ENCODE measurements around the gene SLFN5. TPM values are rescaled to one million over a fixed set of nuclear protein-coding genes. Genes with fewer than 3 reads are reported as not detected.
"Not testable (repeated sequence)": the region's sequence is repeated elsewhere in the genome, so short reads cannot be mapped to it uniquely, and the experiment has no call there.

The SLFN5 gene
- polyA plus RNA-seq (2013, experiment 1 of 2) = 3.5 TPM
- 4.4 TPM for polyA plus RNA-seq (2013, experiment 2 of 2)

DNA sequence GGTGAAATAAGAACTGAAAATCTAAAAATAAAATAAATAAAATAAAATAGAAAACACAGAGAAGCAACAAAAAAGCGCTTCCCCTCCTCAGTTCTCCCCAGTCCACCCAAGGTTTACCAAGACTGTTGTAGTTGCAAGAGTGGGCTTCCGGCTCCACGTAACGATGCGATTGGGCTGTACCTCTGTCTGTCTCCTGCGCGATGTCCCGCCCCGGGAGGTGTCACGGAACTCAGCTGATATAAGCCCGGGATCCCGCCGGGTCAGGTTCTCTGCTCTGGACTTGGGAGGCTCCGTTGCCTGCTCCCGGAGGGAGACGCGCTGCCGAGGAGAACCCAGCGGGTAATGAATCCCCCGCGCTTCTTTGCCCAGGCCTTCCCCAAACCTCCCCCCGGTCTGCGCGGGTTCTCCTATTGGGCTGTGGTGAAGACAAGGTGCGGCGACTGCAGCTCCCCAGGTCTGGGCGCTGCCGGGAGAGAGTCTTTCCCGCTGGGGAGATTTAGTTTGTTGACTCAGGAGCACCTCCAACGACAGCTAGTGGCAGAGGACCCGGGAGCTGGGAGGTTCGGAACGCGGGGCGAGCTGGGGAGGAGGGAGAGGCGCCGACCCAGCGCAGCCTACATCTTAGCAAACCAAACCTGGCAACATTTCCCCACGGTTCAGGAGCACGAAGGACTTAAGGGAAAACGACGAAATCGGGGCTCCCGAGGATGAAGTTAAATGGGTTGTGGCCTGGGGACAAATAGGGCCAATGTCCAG, at the start of gene SLFN5:
TSS of gene SLFN5 (plus strand) at position 268 of the 756 bp plus-strand sequence. CDS start 15,619 bp downstream, outside the sequence.
- whole genome bisulfite sequencing = 1% methylated on average over 44 of the region's 44 CpGs
- peak within 1 kb of the TSS; percentile 78 for H3K4me3 ChIP-seq (ENCODE audit: low read length)
- peak within 1 kb of the TSS; percentile 66; the same call in 1 of the 2 replicates for H3K27ac ChIP-seq (ENCODE audit: low read depth, low read length)
- H3K9me3 ChIP-seq (ENCODE audit: insufficient read depth, low read depth, low read length) = no peaks in the 10 kb centered on the region
- H3K9ac ChIP-seq (ENCODE audit: low read depth, low read length) = peak within 1 kb of the TSS; percentile 62
- H3K4me1 ChIP-seq (ENCODE audit: insufficient read depth, low read length) = peaks cover 21% of the 10 kb centered on the region; the same call in 1 of the 2 replicates
- H3K27me3 ChIP-seq (ENCODE audit: insufficient read depth, low read length) = peaks cover 12% of the 10 kb centered on the region
- H3K36me3 ChIP-seq (ENCODE audit: insufficient read depth, low read length) = no peaks in the 10 kb centered on the region

DNA sequence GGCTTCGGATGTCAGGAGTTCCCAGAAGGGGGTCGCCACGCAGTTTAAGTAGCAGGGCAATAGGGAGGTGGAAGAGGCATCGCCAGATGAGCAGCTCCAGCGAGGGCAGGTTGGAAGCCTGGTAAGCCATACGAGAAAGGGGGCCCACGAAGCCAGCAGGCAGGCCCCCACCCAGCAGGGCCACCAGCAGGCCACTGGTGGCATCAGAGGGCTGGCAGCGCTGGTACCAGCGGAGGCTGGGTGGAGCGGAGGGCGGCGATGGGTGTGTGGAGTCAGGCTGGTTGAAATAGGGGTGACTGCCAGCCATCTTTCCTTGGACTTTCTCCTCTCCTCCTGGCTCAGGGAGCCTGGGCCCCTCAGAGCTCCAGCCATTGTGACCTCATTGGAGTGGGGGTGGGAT, 48.9 kb upstream of the SLFN5 start, which contains the start of gene SLC35G3:
TSS of gene SLC35G3 (minus strand) at position 393 of the 400 bp plus-strand sequence. CDS start at position 307, 86 bp downstream.
- not testable (repeated sequence) for H3K4me3 ChIP-seq (ENCODE audit: low read length); H3K27me3 ChIP-seq (ENCODE audit: insufficient read depth, low read length); H3K27ac ChIP-seq (ENCODE audit: low read depth, low read length); H3K4me1 ChIP-seq (ENCODE audit: insufficient read depth, low read length); H3K9ac ChIP-seq (ENCODE audit: low read depth, low read length); H3K36me3 ChIP-seq (ENCODE audit: insufficient read depth, low read length)
- peaks cover 12% of the 10 kb centered on the region for H3K9me3 ChIP-seq (ENCODE audit: insufficient read depth, low read depth, low read length)
- 92% methylated on average over 12 of the region's 12 CpGs for WGBS

DNA sequence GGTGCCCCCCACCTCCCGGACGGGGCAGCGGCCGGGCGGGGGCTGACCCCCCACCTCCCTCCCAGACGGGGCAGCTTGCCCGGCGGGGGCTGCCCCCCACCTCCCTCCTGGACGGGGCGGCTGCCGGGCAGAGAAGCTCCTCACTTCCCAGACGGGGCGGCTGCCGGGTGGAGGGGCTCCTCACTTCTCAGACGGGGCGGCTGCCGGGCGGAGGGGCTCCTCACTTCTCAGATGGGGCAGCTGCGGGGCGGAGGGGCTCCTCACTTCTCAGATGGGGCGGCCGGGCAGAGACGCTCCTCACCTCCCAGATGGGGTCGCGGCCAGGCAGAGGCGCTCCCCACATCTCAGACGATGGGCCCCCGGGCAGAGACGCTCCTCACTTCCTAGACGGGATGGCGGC, 47.8 kb upstream of the SLFN5 start:
- peaks cover 12% of the 10 kb centered on the region for H3K9me3 ChIP-seq (ENCODE audit: insufficient read depth, low read depth, low read length)
- H3K27me3 ChIP-seq (ENCODE audit: insufficient read depth, low read length); H3K4me1 ChIP-seq (ENCODE audit: insufficient read depth, low read length); H3K36me3 ChIP-seq (ENCODE audit: insufficient read depth, low read length); H3K9ac ChIP-seq (ENCODE audit: low read depth, low read length); H3K27ac ChIP-seq (ENCODE audit: low read depth, low read length); H3K4me3 ChIP-seq (ENCODE audit: low read length): not testable (repeated sequence)
- WGBS = 93% methylated on average over 31 of the region's 31 CpGs

GRCh38 chr17:35202582-35202981, 40.3 kb upstream of the SLFN5 start:
- H3K4me3 ChIP-seq (ENCODE audit: low read length); H3K9ac ChIP-seq (ENCODE audit: low read depth, low read length); H3K36me3 ChIP-seq (ENCODE audit: insufficient read depth, low read length); H3K27me3 ChIP-seq (ENCODE audit: insufficient read depth, low read length); H3K4me1 ChIP-seq (ENCODE audit: insufficient read depth, low read length); H3K27ac ChIP-seq (ENCODE audit: low read depth, low read length): not testable (repeated sequence)
- peaks cover 12% of the 10 kb centered on the region; the same call in 1 of the 2 replicates for H3K9me3 ChIP-seq (ENCODE audit: insufficient read depth, low read depth, low read length)
- WGBS = no CpG with 5 or more reads among the region's 2 CpGs

GRCh38 chr17:35210741-35211140, 32.1 kb upstream of the SLFN5 start:
- WGBS = 85% methylated on average over 4 of the region's 7 CpGs
- no peak overlapping the region for H3K9ac ChIP-seq (ENCODE audit: low read depth, low read length)
- no peak overlapping the region for H3K27ac ChIP-seq (ENCODE audit: low read depth, low read length)
- H3K27me3 ChIP-seq (ENCODE audit: insufficient read depth, low read length) = no peaks in the 10 kb centered on the region
- H3K9me3 ChIP-seq (ENCODE audit: insufficient read depth, low read depth, low read length) = no peaks in the 10 kb centered on the region
- no peaks in the 10 kb centered on the region for H3K36me3 ChIP-seq (ENCODE audit: insufficient read depth, low read length)
- H3K4me3 ChIP-seq (ENCODE audit: low read length) = no peak overlapping the region
- no peaks in the 10 kb centered on the region for H3K4me1 ChIP-seq (ENCODE audit: insufficient read depth, low read length)

DNA sequence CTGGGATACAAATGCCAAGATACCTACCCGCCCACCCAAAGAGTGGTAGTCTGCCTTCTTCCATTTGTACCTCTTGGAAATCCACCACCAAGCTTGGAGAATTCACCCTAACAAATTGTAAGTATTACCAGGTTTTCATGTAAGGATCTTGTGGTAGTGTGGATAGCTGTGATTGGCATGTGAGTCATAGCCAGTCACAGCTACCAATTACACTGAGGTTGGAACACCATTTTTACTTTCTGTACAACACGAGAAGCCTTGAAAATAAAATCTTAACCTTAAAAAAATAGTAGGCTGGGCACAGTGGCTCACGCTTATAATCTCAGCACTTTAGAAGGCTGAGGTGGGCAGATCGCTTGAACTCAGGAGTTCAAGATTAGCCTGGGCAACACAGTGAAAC, 30.2 kb upstream of the SLFN5 start:
- no peaks in the 10 kb centered on the region for H3K4me1 ChIP-seq (ENCODE audit: insufficient read depth, low read length)
- H3K9ac ChIP-seq (ENCODE audit: low read depth, low read length) = no peak overlapping the region
- H3K27ac ChIP-seq (ENCODE audit: low read depth, low read length) = no peak overlapping the region
- H3K27me3 ChIP-seq (ENCODE audit: insufficient read depth, low read length) = no peaks in the 10 kb centered on the region
- no peaks in the 10 kb centered on the region for H3K36me3 ChIP-seq (ENCODE audit: insufficient read depth, low read length)
- H3K4me3 ChIP-seq (ENCODE audit: low read length) = no peak overlapping the region
- H3K9me3 ChIP-seq (ENCODE audit: insufficient read depth, low read depth, low read length) = no peaks in the 10 kb centered on the region
- WGBS = 92% methylated on average over 4 of the region's 4 CpGs

GRCh38 chr17:35213412-35213940, 29.4 kb upstream of the SLFN5 start:
- 91% methylated on average over 5 of the region's 5 CpGs for WGBS
- no peak overlapping the region for H3K27ac ChIP-seq (ENCODE audit: low read depth, low read length)
- H3K9me3 ChIP-seq (ENCODE audit: insufficient read depth, low read depth, low read length) = no peaks in the 10 kb centered on the region
- no peaks in the 10 kb centered on the region for H3K36me3 ChIP-seq (ENCODE audit: insufficient read depth, low read length)
- H3K9ac ChIP-seq (ENCODE audit: low read depth, low read length) = no peak overlapping the region
- no peaks in the 10 kb centered on the region for H3K4me1 ChIP-seq (ENCODE audit: insufficient read depth, low read length)
- no peak overlapping the region for H3K4me3 ChIP-seq (ENCODE audit: low read length)
- H3K27me3 ChIP-seq (ENCODE audit: insufficient read depth, low read length) = no peaks in the 10 kb centered on the region

GRCh38 chr17:35214192-35214591, 28.7 kb upstream of the SLFN5 start:
- no peaks in the 10 kb centered on the region for H3K4me1 ChIP-seq (ENCODE audit: insufficient read depth, low read length)
- H3K9ac ChIP-seq (ENCODE audit: low read depth, low read length) = no peak overlapping the region
- WGBS = 89% methylated on average over 3 of the region's 3 CpGs

DNA sequence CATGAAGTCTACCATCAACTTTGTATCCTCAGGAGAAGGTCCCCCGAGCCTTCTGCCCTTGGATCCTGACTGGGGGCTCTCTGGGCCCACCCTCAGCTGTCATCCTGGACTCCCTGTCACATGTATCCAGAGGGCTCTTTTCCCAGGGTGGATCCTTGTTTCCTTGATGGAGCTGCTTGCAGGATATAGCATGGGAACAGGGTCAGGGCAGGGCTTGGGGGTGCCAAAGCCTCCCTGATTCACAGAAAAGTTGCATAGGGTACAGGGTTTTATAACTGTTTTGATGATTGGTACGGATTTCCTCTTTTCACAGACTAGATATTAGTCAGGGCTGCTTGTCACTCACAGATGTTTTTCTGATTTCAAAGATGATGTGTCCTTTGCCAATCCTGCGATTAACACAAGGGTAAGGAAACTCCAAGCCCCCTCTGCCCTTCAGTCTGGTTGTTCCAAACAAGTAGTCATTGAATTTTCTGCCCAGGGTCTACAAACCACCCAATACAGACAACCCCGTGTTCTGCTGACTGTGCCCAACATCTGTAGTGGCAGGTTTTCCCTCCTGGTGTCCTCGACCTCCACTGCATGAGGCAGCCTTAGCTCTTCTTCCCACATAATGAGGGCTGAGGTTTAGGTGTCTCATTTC, 28.1 kb upstream of the SLFN5 start:
- no peaks in the 10 kb centered on the region for H3K9me3 ChIP-seq (ENCODE audit: insufficient read depth, low read depth, low read length)
- no peaks in the 10 kb centered on the region for H3K27me3 ChIP-seq (ENCODE audit: insufficient read depth, low read length)
- H3K4me3 ChIP-seq (ENCODE audit: low read length) = no peak overlapping the region
- 75% methylated on average over 5 of the region's 5 CpGs for WGBS
- no peaks in the 10 kb centered on the region for H3K36me3 ChIP-seq (ENCODE audit: insufficient read depth, low read length)
- no peaks in the 10 kb centered on the region for H3K4me1 ChIP-seq (ENCODE audit: insufficient read depth, low read length)
- no peak overlapping the region for H3K27ac ChIP-seq (ENCODE audit: low read depth, low read length)
- no peak overlapping the region for H3K9ac ChIP-seq (ENCODE audit: low read depth, low read length)

More at GRCh38 chr17:35214192-35214591, 28.7 kb upstream of the SLFN5 start:
- Histone ChIP-seq H3K36me3 (ENCODE audit: insufficient read depth, low read length) (no peaks in the 10 kb centered on the region), H3K4me3 (ENCODE audit: low read length) (no peak overlapping the region), H3K9me3 (ENCODE audit: insufficient read depth, low read depth, low read length) (no peaks in the 10 kb centered on the region), H3K27me3 (ENCODE audit: insufficient read depth, low read length) (no peaks in the 10 kb centered on the region), H3K27ac (ENCODE audit: low read depth, low read length) (no peak overlapping the region)

GRCh38 chr17:35217107-35217506, 25.8 kb upstream of the SLFN5 start:
- no peak overlapping the region for H3K9ac ChIP-seq (ENCODE audit: low read depth, low read length)
- H3K27me3 ChIP-seq (ENCODE audit: insufficient read depth, low read length) = no peaks in the 10 kb centered on the region
- 87% methylated on average over 5 of the region's 5 CpGs for WGBS
- no peaks in the 10 kb centered on the region for H3K36me3 ChIP-seq (ENCODE audit: insufficient read depth, low read length)
- no peak overlapping the region for H3K4me3 ChIP-seq (ENCODE audit: low read length)
- no peak overlapping the region for H3K27ac ChIP-seq (ENCODE audit: low read depth, low read length)
- no peaks in the 10 kb centered on the region for H3K4me1 ChIP-seq (ENCODE audit: insufficient read depth, low read length)
- no peaks in the 10 kb centered on the region for H3K9me3 ChIP-seq (ENCODE audit: insufficient read depth, low read depth, low read length)

DNA sequence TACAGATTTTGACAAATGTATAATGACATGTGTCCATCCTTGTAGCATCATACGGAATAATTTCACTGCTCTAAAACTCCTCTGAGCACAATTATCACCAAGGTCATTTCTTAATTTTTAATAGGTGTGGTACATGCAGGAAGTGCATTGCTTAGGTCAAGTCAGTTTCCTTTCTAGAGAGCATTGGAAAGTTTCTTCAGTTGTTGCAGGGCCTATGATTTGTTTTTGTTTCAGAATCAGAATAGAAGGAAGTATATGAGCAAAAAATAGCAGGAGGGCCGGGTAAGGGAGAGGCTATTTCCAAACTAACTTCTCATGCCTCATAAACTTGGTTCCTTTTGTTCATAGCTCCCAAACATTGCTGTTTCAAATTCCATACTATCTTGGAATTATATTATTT, 24.0 kb upstream of the SLFN5 start:
- Histone ChIP-seq H3K27ac (ENCODE audit: low read depth, low read length) (no peak overlapping the region), H3K9me3 (ENCODE audit: insufficient read depth, low read depth, low read length) (peaks cover 6% of the 10 kb centered on the region; the same call in 1 of the 2 replicates), H3K9ac (ENCODE audit: low read depth, low read length) (no peak overlapping the region), H3K4me1 (ENCODE audit: insufficient read depth, low read length) (no peaks in the 10 kb centered on the region), H3K27me3 (ENCODE audit: insufficient read depth, low read length) (no peaks in the 10 kb centered on the region), H3K36me3 (ENCODE audit: insufficient read depth, low read length) (no peaks in the 10 kb centered on the region), H3K4me3 (ENCODE audit: low read length) (no peak overlapping the region)
- no CpG with 5 or more reads among the region's 2 CpGs for WGBS

Data from HUES64 (cell line).